Activated T-cell treated with anti-CD3 and anti-CD28 coated beads, Interleukin-2, amount 50 U/mL, for 24 hours (primary cell): ENCODE results near the gene TMC6.
"Not testable (repeated sequence)": the region's sequence is repeated elsewhere in the genome, so short reads cannot be mapped to it uniquely, and the experiment has no call there.

Experiments used
- DNase-seq: peaks from one replicate; pipeline ENCODE4 v3.0.0-alpha.2; 2020
- H3K27ac Mint-ChIP-seq: 2 replicates; pipeline ENCODE4 v1.8.0; 2020; ENCODE audit warnings: mild to moderate bottlenecking, mixed read lengths
- H3K27me3 Mint-ChIP-seq: 2 replicates; pipeline ENCODE4 v1.8.0; 2020; ENCODE audit warnings: mixed read lengths
- H3K36me3 Mint-ChIP-seq: 2 replicates; pipeline ENCODE4 v1.8.0; 2020; ENCODE audit warnings: low read depth, mixed read lengths
- H3K4me1 Mint-ChIP-seq: 2 replicates; pipeline ENCODE4 v1.8.0; 2020; ENCODE audit warnings: low read depth, mixed read lengths
- H3K4me3 Mint-ChIP-seq: 2 replicates; pipeline ENCODE4 v1.8.0; 2020; ENCODE audit warnings: mild to moderate bottlenecking, moderate library complexity, mixed read lengths
- H3K9me3 Mint-ChIP-seq: 2 replicates; pipeline ENCODE4 v1.8.0; 2020; ENCODE audit warnings: mixed read lengths

TMC6 gene, protein sequence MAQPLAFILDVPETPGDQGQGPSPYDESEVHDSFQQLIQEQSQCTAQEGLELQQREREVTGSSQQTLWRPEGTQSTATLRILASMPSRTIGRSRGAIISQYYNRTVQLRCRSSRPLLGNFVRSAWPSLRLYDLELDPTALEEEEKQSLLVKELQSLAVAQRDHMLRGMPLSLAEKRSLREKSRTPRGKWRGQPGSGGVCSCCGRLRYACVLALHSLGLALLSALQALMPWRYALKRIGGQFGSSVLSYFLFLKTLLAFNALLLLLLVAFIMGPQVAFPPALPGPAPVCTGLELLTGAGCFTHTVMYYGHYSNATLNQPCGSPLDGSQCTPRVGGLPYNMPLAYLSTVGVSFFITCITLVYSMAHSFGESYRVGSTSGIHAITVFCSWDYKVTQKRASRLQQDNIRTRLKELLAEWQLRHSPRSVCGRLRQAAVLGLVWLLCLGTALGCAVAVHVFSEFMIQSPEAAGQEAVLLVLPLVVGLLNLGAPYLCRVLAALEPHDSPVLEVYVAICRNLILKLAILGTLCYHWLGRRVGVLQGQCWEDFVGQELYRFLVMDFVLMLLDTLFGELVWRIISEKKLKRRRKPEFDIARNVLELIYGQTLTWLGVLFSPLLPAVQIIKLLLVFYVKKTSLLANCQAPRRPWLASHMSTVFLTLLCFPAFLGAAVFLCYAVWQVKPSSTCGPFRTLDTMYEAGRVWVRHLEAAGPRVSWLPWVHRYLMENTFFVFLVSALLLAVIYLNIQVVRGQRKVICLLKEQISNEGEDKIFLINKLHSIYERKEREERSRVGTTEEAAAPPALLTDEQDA

GRCh38 chr17:78128551-78129350 is at the start of gene TMC6:
Gene TMC6, minus strand, starts transcription at chr17:78128755. Its CDS starts 1,923 bp downstream, at chr17:78126832.
- Mint-ChIP-seq H3K27me3 (no peaks in the 10 kb centered on the region), H3K4me3 (peak within 1 kb of the TSS; percentile 93), H3K27ac (peak within 1 kb of the TSS; percentile 97), H3K9me3 (no peaks in the 10 kb centered on the region), H3K4me1 (peaks cover 66% of the 10 kb centered on the region), H3K36me3 (peaks cover 47% of the 10 kb centered on the region)
- DNase-seq, result peak; percentile 76

- Mint-ChIP-seq H3K27ac (no peak overlapping the region), H3K27me3 (no peaks in the 10 kb centered on the region), H3K36me3 (peaks cover 89% of the 10 kb centered on the region), H3K4me1 (peaks cover 57% of the 10 kb centered on the region), H3K9me3 (no peaks in the 10 kb centered on the region), H3K4me3 (no peak overlapping the region)
- peak; percentile 86 for DNase-seq
Measured at GRCh38 chr17:78176548-78177025, 48.0 kb upstream of the TMC6 start.

- Mint-ChIP-seq H3K36me3 (peaks cover 89% of the 10 kb centered on the region), H3K27ac (peak overlapping the region; percentile 59)
Measured at GRCh38 chr17:78175643-78175981, 47.1 kb upstream of the TMC6 start.

GRCh38 chr17:78174870-78175642 is 46.5 kb upstream of the TMC6 start:
- no peaks in the 10 kb centered on the region for H3K27me3 Mint-ChIP-seq
- peak; percentile 35 for DNase-seq
- H3K36me3 Mint-ChIP-seq, result peaks cover 89% of the 10 kb centered on the region
- peak overlapping the region; percentile 59 for H3K27ac Mint-ChIP-seq
- H3K9me3 Mint-ChIP-seq, result no peaks in the 10 kb centered on the region
- H3K4me3 Mint-ChIP-seq, result no peak overlapping the region
- H3K4me1 Mint-ChIP-seq, result peaks cover 65% of the 10 kb centered on the region

More at GRCh38 chr17:78175643-78175981, 47.1 kb upstream of the TMC6 start:
- H3K4me1 Mint-ChIP-seq, result peaks cover 65% of the 10 kb centered on the region
- no peak for DNase-seq
- H3K9me3 Mint-ChIP-seq, result no peaks in the 10 kb centered on the region
- H3K4me3 Mint-ChIP-seq, result no peak overlapping the region
- H3K27me3 Mint-ChIP-seq, result no peaks in the 10 kb centered on the region

- Mint-ChIP-seq H3K27ac (peak overlapping the region; percentile 85), H3K27me3 (no peaks in the 10 kb centered on the region), H3K9me3 (no peaks in the 10 kb centered on the region), H3K4me1 (peaks cover 71% of the 10 kb centered on the region), H3K4me3 (no peak overlapping the region), H3K36me3 (peaks cover 88% of the 10 kb centered on the region)
- peak; percentile 37 for DNase-seq
Measured at GRCh38 chr17:78174346-78174869, 45.9 kb upstream of the TMC6 start.

GRCh38 chr17:78173097-78173715 is 44.7 kb upstream of the TMC6 start:
- Mint-ChIP-seq H3K36me3 (peaks cover 78% of the 10 kb centered on the region), H3K27ac (peak overlapping the region; percentile 85), H3K9me3 (no peaks in the 10 kb centered on the region), H3K27me3 (no peaks in the 10 kb centered on the region), H3K4me1 (peaks cover 73% of the 10 kb centered on the region), H3K4me3 (no peak overlapping the region)
- DNase-seq, result peak; percentile 43

GRCh38 chr17:78172249-78173051 is 43.9 kb upstream of the TMC6 start:
- H3K4me1 Mint-ChIP-seq, result peaks cover 74% of the 10 kb centered on the region
- peak; percentile 41 for DNase-seq

GRCh38 chr17:78171591-78172248 is 43.2 kb upstream of the TMC6 start:
- DNase-seq, H3K27me3 Mint-ChIP-seq, H3K9me3 Mint-ChIP-seq, H3K4me3 Mint-ChIP-seq: not testable (repeated sequence)
- Mint-ChIP-seq H3K27ac (peak overlapping the region; percentile 85), H3K4me1 (peaks cover 69% of the 10 kb centered on the region), H3K36me3 (peaks cover 70% of the 10 kb centered on the region)

More at GRCh38 chr17:78172249-78173051, 43.9 kb upstream of the TMC6 start:
- Mint-ChIP-seq H3K27me3 (no peaks in the 10 kb centered on the region), H3K4me3 (no peak overlapping the region), H3K36me3 (peaks cover 75% of the 10 kb centered on the region), H3K27ac (peak overlapping the region; percentile 85), H3K9me3 (no peaks in the 10 kb centered on the region)

GRCh38 chr17:78170692-78171590 is 42.4 kb upstream of the TMC6 start:
- Mint-ChIP-seq H3K9me3 (no peaks in the 10 kb centered on the region), H3K4me3 (peak overlapping the region; percentile 81), H3K27ac (peak overlapping the region; percentile 85), H3K27me3 (no peaks in the 10 kb centered on the region), H3K36me3 (peaks cover 66% of the 10 kb centered on the region), H3K4me1 (peaks cover 62% of the 10 kb centered on the region)
- DNase-seq, result no peak

DNA sequence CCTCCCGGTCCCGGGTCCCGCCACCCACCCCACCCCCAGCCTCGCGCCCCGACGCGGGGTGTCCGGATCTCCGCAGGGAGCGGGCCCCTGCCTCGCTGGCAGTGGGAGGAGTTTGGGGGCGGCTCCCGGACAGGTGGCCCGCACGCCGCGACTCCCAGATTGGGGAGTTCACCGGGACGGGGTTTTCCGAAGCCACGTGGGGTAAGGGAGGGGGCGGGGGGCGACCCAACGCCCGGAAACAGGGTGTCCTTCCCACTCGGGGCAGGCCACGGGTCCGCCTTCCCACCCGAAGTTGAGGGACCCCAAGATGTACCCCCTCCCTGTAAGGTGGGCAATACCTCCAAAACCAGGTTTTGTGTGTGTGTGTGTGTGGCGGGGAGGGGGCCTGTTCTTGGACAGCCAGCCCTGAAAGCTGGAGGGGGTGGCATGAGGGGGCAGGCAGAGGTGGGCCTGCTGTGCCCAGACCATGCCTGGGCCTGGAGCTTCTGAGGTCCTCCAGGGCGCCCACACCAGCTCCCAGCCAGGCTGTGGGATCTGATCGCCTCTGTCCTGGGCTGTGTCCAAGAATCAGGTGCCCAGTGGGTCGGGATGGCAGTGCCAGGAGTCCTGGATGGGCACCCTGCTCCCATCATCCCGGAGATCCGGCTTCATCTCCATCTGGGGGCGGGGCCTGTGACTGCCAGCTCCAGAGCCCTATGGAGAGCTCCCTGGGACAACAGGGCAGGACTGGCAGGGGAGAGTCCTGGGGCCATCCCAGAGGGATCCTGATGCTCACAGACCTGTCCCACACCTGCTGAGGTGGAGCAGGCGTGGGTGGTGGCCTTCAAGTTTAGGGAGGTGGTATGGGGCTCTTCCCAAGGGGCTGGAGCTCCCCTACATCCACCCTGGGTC is 40.6 kb upstream of the TMC6 start:
- peaks cover 51% of the 10 kb centered on the region for H3K4me1 Mint-ChIP-seq

More for the DNA sequence above, 40.6 kb upstream of the TMC6 start:
- peak; percentile 79 for DNase-seq
- peak overlapping the region; percentile 81 for H3K4me3 Mint-ChIP-seq
- H3K9me3 Mint-ChIP-seq, result no peaks in the 10 kb centered on the region
- H3K27ac Mint-ChIP-seq, result peak overlapping the region; percentile 85
- H3K36me3 Mint-ChIP-seq, result peaks cover 48% of the 10 kb centered on the region
- H3K27me3 Mint-ChIP-seq, result no peaks in the 10 kb centered on the region
